GM12878 (cell line): Measurements from ENCODE around the gene AJUBA. TPM values are rescaled to one million over a fixed set of nuclear protein-coding genes. Genes with fewer than 3 reads are reported as not detected.

Experiments
- ATAC-seq: fragments of 200-7000 bp; cut with Tn5 transposase; 3 replicates; pipeline ENCODE4 v1.9.1; 2020; ENCODE audit warnings: mild to moderate bottlenecking, moderate library complexity
- BruUV-seq: library from RNA; stranded (reverse); fragments of 400-500 nt; replicated peaks from 2 replicates; lab custom pipeline; 2021; lab: Mats Ljungman, UMichigan
- CTCF ChIA-PET: fragments of 300-600 bp; sonication (Branson Sonifier 250); formaldehyde crosslinking; extraction: SDS; loops from one replicate; lab custom pipeline; 2021; ENCODE audit warnings: inconsistent platforms; lab: Yijun Ruan, JAX
- POLR2A ChIA-PET: fragments of 350-600 bp; formaldehyde crosslinking; extraction: SDS; loops from one replicate; lab custom pipeline; 2021; ENCODE audit warnings: inconsistent platforms; lab: Charles Lee
- RAD21 ChIA-PET: fragments of 300-600 bp; sonication (Branson Sonifier 250); formaldehyde crosslinking; loops from one replicate; lab custom pipeline; 2023; ENCODE audit warnings: antibody characterized with exemption; ENCODE audit not compliant: unreplicated experiment; lab: Charles Lee
- SMC1A ChIA-PET: fragments of 300-600 bp; sonication (Branson Sonifier 250); formaldehyde crosslinking; loops from one replicate; lab custom pipeline; 2023; ENCODE audit not compliant: unreplicated experiment, uncharacterized antibody; lab: Charles Lee
- DNase-seq: peaks from one replicate; pipeline ENCODE4 v3.0.0-alpha.2; 2011; ENCODE audit warnings: low read depth, low spot score
- FAIRE-seq: peaks from 3 replicates; lab custom pipeline; 2011; peaks lifted over from hg19 to GRCh38; lab: Jason Lieb, UNC
- H2AFZ ChIP-seq: 2 replicates; pipeline ENCODE4 v1.6.0; 2011; ENCODE audit warnings: low read depth, low read length, control low read depth; ENCODE audit not compliant: control insufficient read depth
- H3K27ac ChIP-seq: 2 replicates; pipeline ENCODE4 v1.5.1; 2011; ENCODE audit warnings: control low read depth; ENCODE audit not compliant: control insufficient read depth, insufficient read depth
- H3K27me3 ChIP-seq, 2 experiments: replicated peaks in 1 of 2; 2 replicates each; pipeline versions ENCODE4 v1.6.0 to v1.6.1; 2011; ENCODE audit warnings: low read length in 1 of 2; ENCODE audit not compliant: control insufficient read depth in 2 of 2, insufficient read depth in 2 of 2
- H3K36me3 ChIP-seq, 2 experiments: 2 replicates each; pipeline ENCODE4 v1.5.1; 2011; ENCODE audit warnings: low read length in 1 of 2; ENCODE audit not compliant: control insufficient read depth in 2 of 2, insufficient read depth in 2 of 2
- H3K4me1 ChIP-seq: 2 replicates; pipeline ENCODE4 v1.6.1; 2011; ENCODE audit warnings: mild to moderate bottlenecking, low read length, moderate library complexity, mixed read lengths; ENCODE audit not compliant: control insufficient read depth, insufficient read depth
- H3K4me2 ChIP-seq: 2 replicates; pipeline ENCODE4 v1.6.0; 2011; ENCODE audit warnings: control low read depth; ENCODE audit not compliant: control insufficient read depth, insufficient read depth
- H3K4me3 ChIP-seq: fragments of 200-600 bp; sonication (generic); 2 replicates; pipeline ENCODE4 v1.5.1; 2016
- H3K79me2 ChIP-seq: 2 replicates; pipeline ENCODE4 v1.6.0; 2011; ENCODE audit warnings: low read length; ENCODE audit not compliant: control insufficient read depth, insufficient read depth
- H3K9ac ChIP-seq: 2 replicates; pipeline ENCODE4 v1.8.0; 2011; ENCODE audit warnings: low read length, control low read depth, mixed read lengths; ENCODE audit not compliant: control insufficient read depth, insufficient read depth
- H3K9me3 ChIP-seq: replicated peaks from 3 replicates; pipeline ENCODE4 v1.5.1; 2011; ENCODE audit warnings: mild to moderate bottlenecking, low read length; ENCODE audit not compliant: control insufficient read depth, insufficient read depth
- H4K20me1 ChIP-seq: 2 replicates; pipeline ENCODE4 v1.6.0; 2011; ENCODE audit not compliant: control insufficient read depth, insufficient read depth
- BCL11A ChIP-seq: IDR thresholded peaks from 2 replicates; pipeline ENCODE4 v1.6.1; 2011; ENCODE audit warnings: low read depth, low read length
- BRCA1 ChIP-seq: IDR thresholded peaks from 2 replicates; pipeline ENCODE4 v1.6.1; 2011; ENCODE audit warnings: low read depth, low read length, improper control_type of control experiment
- CBX3 ChIP-seq: fragments of 200-600 bp; sonication (generic); IDR thresholded peaks from 2 replicates; pipeline ENCODE4 v1.6.1; 2016; ENCODE audit warnings: low read depth, borderline replicate concordance
- GABPA ChIP-seq: IDR thresholded peaks from 2 replicates; pipeline ENCODE4 v1.6.1; 2014; ENCODE audit warnings: antibody characterized with exemption, low read depth, mild to moderate bottlenecking, inconsistent platforms
- MYB ChIP-seq: fragments of 150-350 bp; IDR thresholded peaks from 2 replicates; pipeline ENCODE4 v1.6.1; 2014; ENCODE audit warnings: mild to moderate bottlenecking, low read depth, low read length, borderline replicate concordance
- USF2 ChIP-seq: IDR thresholded peaks from 2 replicates; pipeline ENCODE4 v1.6.1; 2011; ENCODE audit warnings: low read depth, low read length, improper control_type of control experiment, borderline replicate concordance
- ZBTB40 ChIP-seq: fragments of 450-650 bp; IDR thresholded peaks from 2 replicates; pipeline ENCODE4 v1.6.1; 2016; ENCODE audit warnings: mild to moderate bottlenecking, moderate library complexity, borderline replicate concordance
- ZNF217 ChIP-seq: fragments of 450-650 bp; IDR thresholded peaks from 2 replicates; pipeline ENCODE4 v1.6.1; 2017; ENCODE audit warnings: antibody characterized with exemption, mild to moderate bottlenecking
- ZNF274 ChIP-seq: IDR thresholded peaks from one replicate; pipeline ENCODE4 v1.8.0; 2011; ENCODE audit not compliant: insufficient read length, insufficient read depth
- WGBS: methylation state at CpG from one replicate; pipeline ENCODE4 v1.1.6; 2016; ENCODE audit warnings: low lambda C conversion rate; ENCODE audit not compliant: insufficient replicate concordance, insufficient coverage; ENCODE audit errors: missing lambda C conversion rate; 5-methylcytosine and 5-hydroxymethylcytosine counted together
- in situ Hi-C: fragments of 300-500 bp; cut with MboI; formaldehyde crosslinking; loops from 9 replicates; pipeline ENCODE4 v1.14.3; 2018; ENCODE audit warnings: mixed read lengths
- intact Hi-C: fragments of 100-400 bp; cut with micrococcal nuclease; formaldehyde crosslinking; loops from one replicate; pipeline ENCODE4 v1.14.2; 2022; ENCODE audit not compliant: unreplicated experiment
- polyA plus RNA-seq, 11 experiments: library from polyadenylated mRNA; depleted of rRNA in 4 of 11; unstranded in 6 of 11; stranded (reverse) in 5 of 11; fragments of >200 nt; fragmentation: Nextera tagmentation in 4 of 11; fragmentation: Illumina TruSeq in 1 of 11; extraction: Ambion mirVana in 4 of 11; extraction: Trizol in 1 of 11; gene quantifications; 1 replicate in 1 of 11; 2 replicates in 10 of 11; pipeline versions ENCODE4 v1.2.1 to v1.2.3, GENCODE V29; 2011 to 2016; ENCODE audit warnings: inconsistent platforms in 2 of 11, missing spikeins in 2 of 11, low read depth in 1 of 11
- total RNA-seq, 4 experiments: library from RNA; depleted of rRNA in 3 of 4; stranded (reverse); fragments of >200 nt in 3 of 4; fragmentation: Illumina TruSeq in 1 of 4; extraction: Trizol in 1 of 4; gene quantifications; 2 replicates each; pipeline versions ENCODE4 v1.2.1 to v1.2.3, GENCODE V29; 2013 to 2021
- TF ChIP-seq, protein P1 (sequence below): IDR thresholded peaks from 2 replicates; pipeline ENCODE4 v1.6.1; 2012; ENCODE audit warnings: low read length, inconsistent platforms
- TF ChIP-seq, protein P2 (sequence below): fragments of 450-650 bp; IDR thresholded peaks from 2 replicates; pipeline ENCODE4 v1.6.1; 2016; ENCODE audit warnings: mild to moderate bottlenecking

Gene AJUBA
- total and polyA plus RNA-seq, 10 of the 15 experiments (the other 5 are each of a cell fraction or from before 2014, with no cell fraction given): 0.03 to 18.1 (median 0.36) TPM; not detected in 1

- ATAC-seq: no peak
- no peak overlapping the region for H3K9ac ChIP-seq
- ChIA-PET RAD21 (interaction anchor here (3.1 to 8.8 kb wide), 4 partner anchors 15 to 87 kb away, joined by 16 to 110 read pairs (median 18); partner anchors contain the start of genes CDH24 and PRMT5), POLR2A (interaction anchor here (0.6 to 1.1 kb wide), 4 partner anchors 10 to 113 kb away, joined by 3 to 6 read pairs (median 5); no protein-coding TSS in a partner anchor), CTCF (interaction anchor here (0.6 to 13.2 kb wide), 12 partner anchors 8 to 100 kb away, joined by 3 to 370 read pairs (median 19); partner anchors contain the start of genes AJUBA, HAUS4 and PRMT5), SMC1A (interaction anchor here (1.0 to 3.2 kb wide), 7 partner anchors 8 to 124 kb away, joined by 3 to 62 read pairs (median 5); partner anchors contain the start of gene C14orf119)
- no peak for FAIRE-seq
- H4K20me1 ChIP-seq: no peaks in the 10 kb centered on the region
- no peaks in the 10 kb centered on the region for H3K9me3 ChIP-seq
- TF ChIP-seq BRCA1 (no peak), MYB (no peak), USF2 (no peak), ZNF217 (no peak), ZNF274 (no peak), ZBTB40 (no peak), CBX3 (no peak), BCL11A (no peak), GABPA (no peak)
- TF ChIP-seq, protein P1, sequence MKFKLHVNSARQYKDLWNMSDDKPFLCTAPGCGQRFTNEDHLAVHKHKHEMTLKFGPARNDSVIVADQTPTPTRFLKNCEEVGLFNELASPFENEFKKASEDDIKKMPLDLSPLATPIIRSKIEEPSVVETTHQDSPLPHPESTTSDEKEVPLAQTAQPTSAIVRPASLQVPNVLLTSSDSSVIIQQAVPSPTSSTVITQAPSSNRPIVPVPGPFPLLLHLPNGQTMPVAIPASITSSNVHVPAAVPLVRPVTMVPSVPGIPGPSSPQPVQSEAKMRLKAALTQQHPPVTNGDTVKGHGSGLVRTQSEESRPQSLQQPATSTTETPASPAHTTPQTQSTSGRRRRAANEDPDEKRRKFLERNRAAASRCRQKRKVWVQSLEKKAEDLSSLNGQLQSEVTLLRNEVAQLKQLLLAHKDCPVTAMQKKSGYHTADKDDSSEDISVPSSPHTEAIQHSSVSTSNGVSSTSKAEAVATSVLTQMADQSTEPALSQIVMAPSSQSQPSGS: no peak
- TF ChIP-seq, protein P2, sequence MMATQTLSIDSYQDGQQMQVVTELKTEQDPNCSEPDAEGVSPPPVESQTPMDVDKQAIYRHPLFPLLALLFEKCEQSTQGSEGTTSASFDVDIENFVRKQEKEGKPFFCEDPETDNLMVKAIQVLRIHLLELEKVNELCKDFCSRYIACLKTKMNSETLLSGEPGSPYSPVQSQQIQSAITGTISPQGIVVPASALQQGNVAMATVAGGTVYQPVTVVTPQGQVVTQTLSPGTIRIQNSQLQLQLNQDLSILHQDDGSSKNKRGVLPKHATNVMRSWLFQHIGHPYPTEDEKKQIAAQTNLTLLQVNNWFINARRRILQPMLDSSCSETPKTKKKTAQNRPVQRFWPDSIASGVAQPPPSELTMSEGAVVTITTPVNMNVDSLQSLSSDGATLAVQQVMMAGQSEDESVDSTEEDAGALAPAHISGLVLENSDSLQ: no peak
- BruUV-seq: no TSS peak
- no peak for DNase-seq
- no peaks in the 10 kb centered on the region for H3K4me1 ChIP-seq
- no peaks in the 10 kb centered on the region for H3K27me3 ChIP-seq
- 7% methylated on average over 1 of the region's 1 CpG for WGBS
- H3K4me3 ChIP-seq: no peak overlapping the region
- H3K36me3 ChIP-seq: no peaks in the 10 kb centered on the region
- no peaks in the 10 kb centered on the region for H3K79me2 ChIP-seq
- H3K27ac ChIP-seq: no peak overlapping the region
- H2AFZ ChIP-seq: no peak overlapping the region
- intact Hi-C loops (loop anchor here (5.0 kb wide), 1 partner anchor 86 kb away; the partner anchor contains the start of gene CDH24), in situ Hi-C loops (no loop called here)
- no peak overlapping the region for H3K4me2 ChIP-seq
Measured at GRCh38 chr14:22971152-22971551, 11.2 kb downstream of the AJUBA start.
